HG02970 (cell line): ENCODE results near the gene MPV17L.
"Not testable (repeated sequence)": the region's sequence is repeated elsewhere in the genome, so short reads cannot be mapped to it uniquely, and the experiment has no call there.

Source experiments
- ATAC-seq: cut with Tn5 transposase; IDR thresholded peaks from one replicate; pipeline ENCODE4 v1.9.1; 2021; ENCODE audit warnings: mild to moderate bottlenecking, moderate library complexity, moderate number of reproducible peaks; ENCODE audit not compliant: unreplicated experiment, low FRiP score

MPV17L gene

GRCh38 chr16:15446901-15447300 lies 51.3 kb downstream of the MPV17L start:
- no peak for ATAC-seq

GRCh38 chr16:15450624-15451023 lies 55.1 kb downstream of the MPV17L start:
- no peak for ATAC-seq

GRCh38 chr16:15451098-15451731 lies 55.7 kb downstream of the MPV17L start:
- no peak for ATAC-seq

- no peak for ATAC-seq
Measured at GRCh38 chr16:15452246-15452855, 56.8 kb downstream of the MPV17L start.

GRCh38 chr16:15453296-15453695 lies 57.7 kb downstream of the MPV17L start:
- not testable (repeated sequence) for ATAC-seq

GRCh38 chr16:15454933-15455332 lies 59.4 kb downstream of the MPV17L start:
- not testable (repeated sequence) for ATAC-seq

GRCh38 chr16:15457400-15457799 lies 61.8 kb downstream of the MPV17L start:
- no peak for ATAC-seq

- no peak for ATAC-seq
Measured at GRCh38 chr16:15457958-15458357, 62.4 kb downstream of the MPV17L start.

GRCh38 chr16:15459791-15460190 lies 64.2 kb downstream of the MPV17L start:
- ATAC-seq, result no peak

- ATAC-seq, result no peak
Measured at GRCh38 chr16:15460601-15461000, 65.0 kb downstream of the MPV17L start.

GRCh38 chr16:15461376-15461775 lies 65.8 kb downstream of the MPV17L start:
- ATAC-seq, result no peak
